ENCODE data around the gene C9.
"Not testable (repeated sequence)": the region's sequence is repeated elsewhere in the genome, so short reads cannot be mapped to it uniquely, and the experiment has no call there.

GRCh38 chr5:39402140-39402539 is 37.8 kb upstream of the C9 start:
- TF ChIP-seq TAF1 (IDR thresholded peaks at IDR 0.05; ENCODE audit: low read depth); MXI1 (conservative IDR thresholded peaks at IDR 0.05; ENCODE audit: poor library complexity, severe bottlenecking); POLR2AphosphoS5 (IDR thresholded peaks at IDR 0.05); EP300 (conservative IDR thresholded peaks at IDR 0.05; ENCODE audit: poor library complexity, severe bottlenecking); EZH2 (IDR thresholded peaks at IDR 0.05; ENCODE audit: borderline replicate concordance, insufficient read depth, low read length, poor library complexity, severe bottlenecking); SMC3 (conservative IDR thresholded peaks at IDR 0.05; ENCODE audit: poor library complexity): not testable (repeated sequence)
- TF ChIP-seq, protein P1, sequence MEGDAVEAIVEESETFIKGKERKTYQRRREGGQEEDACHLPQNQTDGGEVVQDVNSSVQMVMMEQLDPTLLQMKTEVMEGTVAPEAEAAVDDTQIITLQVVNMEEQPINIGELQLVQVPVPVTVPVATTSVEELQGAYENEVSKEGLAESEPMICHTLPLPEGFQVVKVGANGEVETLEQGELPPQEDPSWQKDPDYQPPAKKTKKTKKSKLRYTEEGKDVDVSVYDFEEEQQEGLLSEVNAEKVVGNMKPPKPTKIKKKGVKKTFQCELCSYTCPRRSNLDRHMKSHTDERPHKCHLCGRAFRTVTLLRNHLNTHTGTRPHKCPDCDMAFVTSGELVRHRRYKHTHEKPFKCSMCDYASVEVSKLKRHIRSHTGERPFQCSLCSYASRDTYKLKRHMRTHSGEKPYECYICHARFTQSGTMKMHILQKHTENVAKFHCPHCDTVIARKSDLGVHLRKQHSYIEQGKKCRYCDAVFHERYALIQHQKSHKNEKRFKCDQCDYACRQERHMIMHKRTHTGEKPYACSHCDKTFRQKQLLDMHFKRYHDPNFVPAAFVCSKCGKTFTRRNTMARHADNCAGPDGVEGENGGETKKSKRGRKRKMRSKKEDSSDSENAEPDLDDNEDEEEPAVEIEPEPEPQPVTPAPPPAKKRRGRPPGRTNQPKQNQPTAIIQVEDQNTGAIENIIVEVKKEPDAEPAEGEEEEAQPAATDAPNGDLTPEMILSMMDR (IDR thresholded peaks at IDR 0.05; ENCODE audit: poor library complexity, severe bottlenecking): not testable (repeated sequence)
- TF ChIP-seq, protein P2, sequence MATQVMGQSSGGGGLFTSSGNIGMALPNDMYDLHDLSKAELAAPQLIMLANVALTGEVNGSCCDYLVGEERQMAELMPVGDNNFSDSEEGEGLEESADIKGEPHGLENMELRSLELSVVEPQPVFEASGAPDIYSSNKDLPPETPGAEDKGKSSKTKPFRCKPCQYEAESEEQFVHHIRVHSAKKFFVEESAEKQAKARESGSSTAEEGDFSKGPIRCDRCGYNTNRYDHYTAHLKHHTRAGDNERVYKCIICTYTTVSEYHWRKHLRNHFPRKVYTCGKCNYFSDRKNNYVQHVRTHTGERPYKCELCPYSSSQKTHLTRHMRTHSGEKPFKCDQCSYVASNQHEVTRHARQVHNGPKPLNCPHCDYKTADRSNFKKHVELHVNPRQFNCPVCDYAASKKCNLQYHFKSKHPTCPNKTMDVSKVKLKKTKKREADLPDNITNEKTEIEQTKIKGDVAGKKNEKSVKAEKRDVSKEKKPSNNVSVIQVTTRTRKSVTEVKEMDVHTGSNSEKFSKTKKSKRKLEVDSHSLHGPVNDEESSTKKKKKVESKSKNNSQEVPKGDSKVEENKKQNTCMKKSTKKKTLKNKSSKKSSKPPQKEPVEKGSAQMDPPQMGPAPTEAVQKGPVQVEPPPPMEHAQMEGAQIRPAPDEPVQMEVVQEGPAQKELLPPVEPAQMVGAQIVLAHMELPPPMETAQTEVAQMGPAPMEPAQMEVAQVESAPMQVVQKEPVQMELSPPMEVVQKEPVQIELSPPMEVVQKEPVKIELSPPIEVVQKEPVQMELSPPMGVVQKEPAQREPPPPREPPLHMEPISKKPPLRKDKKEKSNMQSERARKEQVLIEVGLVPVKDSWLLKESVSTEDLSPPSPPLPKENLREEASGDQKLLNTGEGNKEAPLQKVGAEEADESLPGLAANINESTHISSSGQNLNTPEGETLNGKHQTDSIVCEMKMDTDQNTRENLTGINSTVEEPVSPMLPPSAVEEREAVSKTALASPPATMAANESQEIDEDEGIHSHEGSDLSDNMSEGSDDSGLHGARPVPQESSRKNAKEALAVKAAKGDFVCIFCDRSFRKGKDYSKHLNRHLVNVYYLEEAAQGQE (IDR thresholded peaks at IDR 0.05; ENCODE audit: borderline replicate concordance): not testable (repeated sequence)

Measured in neural cell (in vitro differentiated cells).